OCI-LY7 (cell line): ENCODE measurements around the gene MRC2. TPM values are rescaled to one million over a fixed set of nuclear protein-coding genes. Genes with fewer than 3 reads are reported as not detected.

Experiments
- BruUV-seq: library from RNA; stranded (reverse); fragments of 400-500 nt; replicated peaks from 2 replicates; lab custom pipeline; 2021; lab: Mats Ljungman, UMichigan
- CTCF ChIA-PET: fragments of 300-600 bp; sonication (Branson Sonifier 250); formaldehyde crosslinking; loops from one replicate; lab custom pipeline; 2022; ENCODE audit warnings: antibody characterized with exemption; ENCODE audit not compliant: unreplicated experiment; lab: Charles Lee
- POLR2A ChIA-PET: fragments of 300-600 bp; sonication (Branson Sonifier 250); formaldehyde crosslinking; loops from one replicate; lab custom pipeline; 2022; ENCODE audit warnings: antibody characterized with exemption; lab: Charles Lee
- DNase-seq: peaks from one replicate; pipeline ENCODE4 v3.0.0-alpha.2; 2015; ENCODE audit warnings: low spot score
- H2AFZ ChIP-seq: fragments of 200-600 bp; sonication (generic), shearing (Covaris generic); 2 replicates; pipeline ENCODE4 v1.6.1; 2014; ENCODE audit warnings: mild to moderate bottlenecking, antibody characterized with exemption, low read length, moderate library complexity
- H3K27ac ChIP-seq: fragments of 200-600 bp; sonication (generic); 2 replicates; pipeline ENCODE4 v1.5.1; 2014; ENCODE audit warnings: mixed run types, low read depth, mild to moderate bottlenecking, moderate library complexity, low read length, inconsistent platforms; ENCODE audit not compliant: poor library complexity, severe bottlenecking
- H3K36me3 ChIP-seq: fragments of 200-600 bp; sonication (generic); 2 replicates; pipeline ENCODE4 v1.6.1; 2014; ENCODE audit warnings: mild to moderate bottlenecking, antibody characterized with exemption, low read length, moderate library complexity, mixed read lengths; ENCODE audit not compliant: insufficient read depth
- H3K4me1 ChIP-seq: fragments of 200-600 bp; sonication (generic); 2 replicates; pipeline ENCODE4 v1.5.1; 2014; ENCODE audit warnings: mild to moderate bottlenecking, low read length; ENCODE audit not compliant: insufficient read depth, poor library complexity, severe bottlenecking
- H3K4me2 ChIP-seq: fragments of 200-600 bp; sonication (generic); 2 replicates; pipeline ENCODE4 v1.6.1; 2014; ENCODE audit warnings: mild to moderate bottlenecking, low read length
- H3K4me3 ChIP-seq: fragments of 200-600 bp; sonication (generic); 2 replicates; pipeline ENCODE4 v1.5.1; 2014; ENCODE audit warnings: mild to moderate bottlenecking, low read depth, low read length; ENCODE audit not compliant: poor library complexity, severe bottlenecking
- H3K79me2 ChIP-seq: fragments of 200-600 bp; sonication (generic); 2 replicates; pipeline ENCODE4 v1.6.1; 2016; ENCODE audit warnings: low read depth, mild to moderate bottlenecking, low read length, moderate library complexity, mixed read lengths; ENCODE audit not compliant: insufficient read depth
- H3K9me2 ChIP-seq: fragments of 200-600 bp; sonication (generic); 2 replicates; pipeline ENCODE4 v1.6.1; 2016; ENCODE audit warnings: mild to moderate bottlenecking, low read length, mixed read lengths; ENCODE audit not compliant: insufficient read depth
- H3K9me3 ChIP-seq: fragments of 200-600 bp; sonication (generic); 2 replicates; pipeline ENCODE4 v1.6.1; 2014; ENCODE audit warnings: mild to moderate bottlenecking, mixed run types, low read length, mixed read lengths
- H4K20me1 ChIP-seq: fragments of 200-600 bp; sonication (generic); 2 replicates; pipeline ENCODE4 v1.6.1; 2014; ENCODE audit warnings: mild to moderate bottlenecking, antibody characterized with exemption, low read length, moderate library complexity, mixed read lengths; ENCODE audit not compliant: insufficient read depth
- CTCF ChIP-seq: fragments of 200-600 bp; sonication (generic); conservative IDR thresholded peaks from 2 replicates; pipeline ENCODE4 v1.5.1; 2014; ENCODE audit warnings: mild to moderate bottlenecking, antibody characterized with exemption, low read length, moderate library complexity, mixed read lengths
- EZH2phosphoT487 ChIP-seq: fragments of 200-600 bp; sonication (generic); IDR thresholded peaks from 2 replicates; pipeline ENCODE4 v1.6.1; 2018; ENCODE audit warnings: low read depth, borderline replicate concordance, mild to moderate bottlenecking, mixed run types, antibody characterized with exemption, low read length, moderate library complexity, mixed read lengths
- intact Hi-C: fragments of 100-400 bp; cut with micrococcal nuclease; formaldehyde crosslinking; loops from one replicate; pipeline ENCODE4 v1.10.0; 2022; ENCODE audit not compliant: unreplicated experiment
- total RNA-seq, 2 experiments: library from RNA; depleted of rRNA in 1 of 2; stranded (reverse); fragments of >200 nt in 1 of 2; shearing (Covaris generic) in 1 of 2; gene quantifications; 2 replicates each; pipeline ENCODE4 v1.2.3, GENCODE V29; 2014 to 2022

Gene MRC2
- total RNA-seq, 2 experiments from 2014 or later, result 0.19 to 0.27 TPM

- H3K4me3 ChIP-seq, result no peak overlapping the region
- no peak for DNase-seq
- H3K79me2 ChIP-seq, result no peaks in the 10 kb centered on the region
- no peak overlapping the region for H3K4me2 ChIP-seq
- H4K20me1 ChIP-seq, result no peaks in the 10 kb centered on the region
- ChIA-PET POLR2A (no interaction called here), CTCF (no interaction called here)
- no peaks in the 10 kb centered on the region for H3K4me1 ChIP-seq
- H3K36me3 ChIP-seq, result no peaks in the 10 kb centered on the region
- H3K27ac ChIP-seq, result no peak overlapping the region
- intact Hi-C loops, result no loop called here
- no peaks in the 10 kb centered on the region for H3K9me3 ChIP-seq
- no peaks in the 10 kb centered on the region for H3K9me2 ChIP-seq
- no TSS peak for BruUV-seq
- TF ChIP-seq CTCF, result no peak
- no peak for TF ChIP-seq EZH2phosphoT487
- H2AFZ ChIP-seq, result no peak overlapping the region
These were observed 37.1 kb downstream of the MRC2 start for GRCh38 chr17:62664336-62665120.

GRCh38 chr17:62665599-62665998 lies 38.1 kb downstream of the MRC2 start:
- H4K20me1 ChIP-seq, result no peaks in the 10 kb centered on the region
- intact Hi-C loops, result no loop called here
- H3K4me2 ChIP-seq, result no peak overlapping the region
- no TSS peak for BruUV-seq
- POLR2A ChIA-PET, result no interaction called here
- no peaks in the 10 kb centered on the region for H3K4me1 ChIP-seq
- no peak overlapping the region for H3K27ac ChIP-seq
- DNase-seq, result no peak
- no peaks in the 10 kb centered on the region for H3K79me2 ChIP-seq
- H3K4me3 ChIP-seq, result no peak overlapping the region
- no peaks in the 10 kb centered on the region for H3K9me3 ChIP-seq
- CTCF ChIA-PET, result no interaction called here
- no peak overlapping the region for H2AFZ ChIP-seq
- H3K36me3 ChIP-seq, result no peaks in the 10 kb centered on the region
- no peaks in the 10 kb centered on the region for H3K9me2 ChIP-seq
- TF ChIP-seq EZH2phosphoT487, result no peak
- TF ChIP-seq CTCF, result no peak

DNA sequence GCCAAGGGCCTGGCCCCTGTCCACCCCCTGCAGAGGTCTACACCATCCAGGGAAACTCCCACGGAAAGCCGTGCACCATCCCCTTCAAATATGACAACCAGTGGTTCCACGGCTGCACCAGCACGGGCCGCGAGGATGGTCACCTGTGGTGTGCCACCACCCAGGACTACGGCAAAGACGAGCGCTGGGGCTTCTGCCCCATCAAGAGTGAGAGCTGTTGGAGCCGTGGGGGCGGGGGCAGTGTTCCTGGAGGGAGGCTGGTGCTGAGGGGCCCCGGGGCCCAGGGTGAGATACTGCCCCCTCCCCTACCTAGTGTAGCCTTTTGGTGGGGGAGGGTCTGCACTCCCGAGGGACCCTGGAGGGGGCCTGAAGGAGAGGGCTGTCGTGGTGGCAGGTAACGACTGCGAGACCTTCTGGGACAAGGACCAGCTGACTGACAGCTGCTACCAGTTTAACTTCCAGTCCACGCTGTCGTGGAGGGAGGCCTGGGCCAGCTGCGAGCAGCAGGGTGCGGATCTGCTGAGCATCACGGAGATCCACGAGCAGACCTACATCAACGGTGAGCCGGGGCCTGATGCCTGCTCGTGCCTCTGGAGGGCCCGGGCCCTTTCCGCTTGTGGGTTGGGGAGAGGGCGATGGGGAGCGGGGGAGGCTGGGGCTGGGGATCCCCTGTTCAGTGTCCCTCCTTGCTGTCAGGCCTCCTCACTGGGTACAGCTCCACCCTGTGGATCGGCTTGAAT lies 38.8 kb downstream of the MRC2 start:
- ChIA-PET CTCF (no interaction called here), POLR2A (no interaction called here)
- Histone ChIP-seq H4K20me1 (no peaks in the 10 kb centered on the region), H3K79me2 (no peaks in the 10 kb centered on the region), H2AFZ (no peak overlapping the region), H3K9me2 (no peaks in the 10 kb centered on the region), H3K36me3 (no peaks in the 10 kb centered on the region), H3K4me2 (no peak overlapping the region), H3K4me3 (no peak overlapping the region), H3K27ac (no peak overlapping the region), H3K4me1 (no peaks in the 10 kb centered on the region), H3K9me3 (no peaks in the 10 kb centered on the region)
- no peak for DNase-seq
- BruUV-seq, result no TSS peak
- intact Hi-C loops, result no loop called here
- TF ChIP-seq EZH2phosphoT487 (no peak), CTCF (no peak)
